H1 (cell line): ENCODE data around the gene CLDN6. TPM values are rescaled to one million over a fixed set of nuclear protein-coding genes. Genes with fewer than 3 reads are reported as not detected.
A peak's percentile ranks its signal among the peaks of the same experiment; 100 is the strongest.

Experiments
- NANOG ChIP-seq: IDR thresholded peaks from 2 replicates; pipeline ENCODE4 v1.6.1; 2011; ENCODE audit warnings: low read length, low read depth, mild to moderate bottlenecking, inconsistent platforms; ENCODE audit not compliant: insufficient read depth, poor library complexity, severe bottlenecking
- PHF8 ChIP-seq: fragments of 200-600 bp; sonication (generic); conservative IDR thresholded peaks from 2 replicates; pipeline ENCODE4 v1.7.1; 2012; ENCODE audit warnings: low read depth, mild to moderate bottlenecking, inconsistent platforms, low read length, moderate library complexity
- SIX5 ChIP-seq: IDR thresholded peaks from 2 replicates; pipeline ENCODE4 v1.6.1; 2011; ENCODE audit warnings: mild to moderate bottlenecking, low read depth, low read length
- SP4 ChIP-seq: IDR thresholded peaks from 2 replicates; pipeline ENCODE4 v1.6.1; 2012; ENCODE audit warnings: low read length, inconsistent platforms
- TBP ChIP-seq: IDR thresholded peaks from 2 replicates; pipeline ENCODE4 v1.6.1; 2011; ENCODE audit warnings: low read depth, low read length, improper control_type of control experiment
- polyA plus RNA-seq, 7 experiments: library from polyadenylated mRNA; depleted of rRNA in 3 of 7; stranded (reverse) in 5 of 7; unstranded in 2 of 7; fragments of >200 nt in 5 of 7; fragments of 200-250 nt in 2 of 7; gene quantifications; 1 replicate in 5 of 7; 2 replicates in 1 of 7; 4 replicates in 1 of 7; pipeline versions ENCODE4 v1.2.1 to v1.2.3, GENCODE V29; 2011 to 2013; ENCODE audit warnings: missing spikeins in 2 of 7, mixed read lengths in 2 of 7
- total RNA-seq: library from RNA; stranded (reverse); fragmentation: NEBNext Ultra II Directional; extraction: Animal tissue kit (Norgen Biotek cat#: 25700); gene quantifications from 2 replicates; pipeline ENCODE4 v1.2.1, GENCODE V29; 2021
- TF ChIP-seq, protein P1 (sequence below), 3 experiments: IDR thresholded peaks; 1 replicate in 2 of 3; 2 replicates in 1 of 3; pipeline versions ENCODE4 v1.5.1 to v1.6.1; 2011; ENCODE audit warnings: low read length in 3 of 3, mild to moderate bottlenecking in 3 of 3, inconsistent platforms in 2 of 3, low read depth in 1 of 3, moderate library complexity in 1 of 3; ENCODE audit not compliant: insufficient read depth in 1 of 3; ENCODE audit errors: control extremely low read depth in 1 of 3

The CLDN6 gene
- total and polyA plus RNA-seq, 2 of the 8 experiments (the other 6 are each of a cell fraction or from before 2014, with no cell fraction given), result 747 to 1,115 TPM

DNA sequence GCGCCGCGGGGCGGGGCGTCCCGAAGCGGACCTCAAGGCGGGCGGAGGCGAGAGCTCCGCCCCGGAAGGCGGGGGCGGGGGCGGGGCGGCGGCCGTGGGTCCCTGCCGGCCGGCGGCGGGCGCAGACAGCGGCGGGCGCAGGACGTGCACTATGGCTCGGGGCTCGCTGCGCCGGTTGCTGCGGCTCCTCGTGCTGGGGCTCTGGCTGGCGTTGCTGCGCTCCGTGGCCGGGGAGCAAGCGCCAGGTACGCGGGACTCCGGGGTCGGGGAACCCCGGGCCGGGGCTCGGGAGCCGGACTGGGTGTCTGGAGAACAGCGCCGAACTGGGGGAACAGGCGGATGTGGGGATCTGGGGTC is 2.2 kb upstream of the CLDN6 start, which contains the start of gene TNFRSF12A (continued):
- TF ChIP-seq, protein P1, sequence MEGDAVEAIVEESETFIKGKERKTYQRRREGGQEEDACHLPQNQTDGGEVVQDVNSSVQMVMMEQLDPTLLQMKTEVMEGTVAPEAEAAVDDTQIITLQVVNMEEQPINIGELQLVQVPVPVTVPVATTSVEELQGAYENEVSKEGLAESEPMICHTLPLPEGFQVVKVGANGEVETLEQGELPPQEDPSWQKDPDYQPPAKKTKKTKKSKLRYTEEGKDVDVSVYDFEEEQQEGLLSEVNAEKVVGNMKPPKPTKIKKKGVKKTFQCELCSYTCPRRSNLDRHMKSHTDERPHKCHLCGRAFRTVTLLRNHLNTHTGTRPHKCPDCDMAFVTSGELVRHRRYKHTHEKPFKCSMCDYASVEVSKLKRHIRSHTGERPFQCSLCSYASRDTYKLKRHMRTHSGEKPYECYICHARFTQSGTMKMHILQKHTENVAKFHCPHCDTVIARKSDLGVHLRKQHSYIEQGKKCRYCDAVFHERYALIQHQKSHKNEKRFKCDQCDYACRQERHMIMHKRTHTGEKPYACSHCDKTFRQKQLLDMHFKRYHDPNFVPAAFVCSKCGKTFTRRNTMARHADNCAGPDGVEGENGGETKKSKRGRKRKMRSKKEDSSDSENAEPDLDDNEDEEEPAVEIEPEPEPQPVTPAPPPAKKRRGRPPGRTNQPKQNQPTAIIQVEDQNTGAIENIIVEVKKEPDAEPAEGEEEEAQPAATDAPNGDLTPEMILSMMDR (IDR thresholded peaks at IDR 0.05; ENCODE audit: control extremely low read depth in 1 of 3, insufficient read depth in 1 of 3, low read depth in 1 of 3, low read length in 3 of 3), result peak in 1 of 3 experiments; percentile 3; a peak in 1 of 4 replicates
- no peak for TF ChIP-seq SIX5
- TF ChIP-seq NANOG, result peak; percentile 21
- TF ChIP-seq TBP, result peak; percentile 60; the same call in 1 of the 2 replicates
- no peak for TF ChIP-seq SP4
- peak; percentile 81 for TF ChIP-seq PHF8
